Measurements from ENCODE around the gene CAMTA1.
A peak's percentile ranks its signal among the peaks of the same experiment; 100 is the strongest.
"Not testable (repeated sequence)": the region's sequence is repeated elsewhere in the genome, so short reads cannot be mapped to it uniquely, and the experiment has no call there.

The CAMTA1 gene

DNA sequence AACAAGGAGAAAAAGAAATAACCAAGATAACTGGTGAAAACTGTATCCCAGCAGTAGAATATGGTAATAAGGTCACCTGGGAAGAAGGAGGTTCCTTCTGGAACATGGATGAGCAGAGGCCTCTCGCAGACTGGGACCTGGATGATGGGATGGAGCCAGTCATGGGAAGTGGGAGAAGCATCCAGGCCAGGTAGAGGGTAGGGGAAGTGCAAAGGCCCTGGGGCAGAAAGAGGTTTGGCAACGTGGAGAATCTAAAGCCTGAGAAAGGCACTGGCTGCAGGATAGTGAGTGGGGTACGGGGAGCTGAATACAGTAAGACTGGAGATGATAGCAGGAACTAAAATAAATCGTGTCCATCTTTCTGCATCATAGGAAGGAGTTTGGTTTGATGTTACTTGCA lies 889.7 kb downstream of the CAMTA1 start:
- DNase-seq (ENCODE audit: low read depth in 3 of 3), result no peak

GRCh38 chr1:7675431-7676273 lies 890.4 kb downstream of the CAMTA1 start:
- DNase-seq (ENCODE audit: low read depth in 3 of 3), result no peak

DNA sequence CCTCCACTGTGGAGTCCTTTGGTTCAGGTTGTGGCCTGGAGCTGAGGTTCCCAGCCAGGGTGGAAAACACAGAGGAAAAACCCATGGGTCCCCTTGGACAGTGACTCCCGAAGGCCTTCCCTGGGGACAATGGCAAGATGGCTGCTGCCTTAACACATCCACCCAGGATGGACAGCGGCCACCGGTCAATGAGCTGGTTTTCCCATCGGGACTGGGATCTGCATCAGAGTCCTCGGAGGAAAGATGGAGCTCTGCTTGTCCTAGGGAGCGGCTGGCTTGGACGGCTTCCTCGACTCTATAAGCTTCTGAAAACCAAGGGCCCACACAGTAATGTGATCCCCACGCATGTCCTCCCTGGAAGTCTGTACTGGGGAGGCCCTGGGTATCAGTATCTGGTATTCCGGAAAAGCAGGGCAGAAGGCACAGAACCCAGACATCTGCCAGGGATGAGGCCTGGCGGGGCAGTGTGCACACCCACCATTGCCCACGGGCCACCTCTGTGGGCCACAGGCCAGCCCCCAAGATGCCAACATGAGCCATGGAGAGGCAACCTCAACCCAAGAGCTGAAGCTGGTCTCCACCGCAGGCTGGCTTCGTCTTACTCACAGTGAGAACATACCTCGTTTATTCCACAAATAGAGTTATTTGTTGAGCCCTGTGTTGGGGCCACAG lies 891.2 kb downstream of the CAMTA1 start:
- DNase-seq (ENCODE audit: low read depth in 3 of 3), result no peak

DNA sequence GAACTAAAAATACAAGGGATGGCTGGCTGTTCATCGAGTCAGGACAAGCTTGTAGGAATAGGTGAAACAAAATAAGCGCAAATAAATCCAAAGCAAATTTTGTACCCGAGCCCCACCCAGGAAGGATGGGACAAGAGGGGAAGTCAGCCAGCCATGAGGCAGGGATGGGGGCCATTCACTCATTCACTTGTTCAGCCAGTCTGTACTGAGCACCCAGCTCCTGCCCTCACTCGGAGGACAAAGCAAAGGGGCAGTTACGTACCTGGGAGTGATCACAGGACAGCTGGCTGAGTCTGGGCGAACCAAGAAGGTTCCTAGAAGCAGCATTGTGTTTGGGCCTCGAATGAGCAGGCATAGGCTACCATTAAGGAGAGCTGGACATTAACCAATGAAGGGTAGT lies 891.9 kb downstream of the CAMTA1 start:
- DNase-seq (ENCODE audit: low read depth in 3 of 3), result no peak

- DNase-seq (ENCODE audit: low read depth in 3 of 3), result no peak
Observed at GRCh38 chr1:7677815-7678214, 892.6 kb downstream of the CAMTA1 start.

- no peak for DNase-seq (ENCODE audit: low read depth in 3 of 3)
Observed at GRCh38 chr1:7678491-7679158, 893.4 kb downstream of the CAMTA1 start.

GRCh38 chr1:7679159-7679872 lies 894.1 kb downstream of the CAMTA1 start:
- DNase-seq (ENCODE audit: low read depth in 3 of 3), result no peak

- DNase-seq (ENCODE audit: low read depth in 3 of 3), result no peak
Observed at GRCh38 chr1:7679873-7680206, 894.6 kb downstream of the CAMTA1 start.

GRCh38 chr1:7680207-7680954 lies 895.1 kb downstream of the CAMTA1 start:
- DNase-seq (ENCODE audit: low read depth in 3 of 3), result peak; percentile 7 to 48 (median 30)

GRCh38 chr1:7680955-7681268 lies 895.7 kb downstream of the CAMTA1 start:
- DNase-seq (ENCODE audit: low read depth in 3 of 3), result no peak

DNA sequence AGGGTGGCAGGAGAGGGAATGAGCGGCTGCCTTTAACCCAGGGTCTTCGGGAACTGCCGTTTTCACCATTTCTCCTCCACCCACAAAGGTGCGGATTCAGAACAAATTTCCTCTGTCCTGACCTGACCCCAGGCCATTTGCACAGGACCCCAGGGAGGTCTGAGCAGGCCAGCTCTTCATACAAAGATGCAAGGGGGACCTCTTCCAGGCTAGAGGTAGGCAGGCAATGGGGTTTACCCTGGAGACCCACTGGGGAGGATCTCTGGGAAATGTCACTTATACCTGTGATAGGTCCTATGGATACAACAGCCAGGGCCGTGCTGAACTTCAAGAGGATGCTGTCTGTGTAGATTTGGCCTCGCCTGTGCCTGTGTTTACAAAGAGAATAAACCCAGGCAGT lies 896.1 kb downstream of the CAMTA1 start:
- no peak for DNase-seq (ENCODE audit: low read depth in 3 of 3)

DNA sequence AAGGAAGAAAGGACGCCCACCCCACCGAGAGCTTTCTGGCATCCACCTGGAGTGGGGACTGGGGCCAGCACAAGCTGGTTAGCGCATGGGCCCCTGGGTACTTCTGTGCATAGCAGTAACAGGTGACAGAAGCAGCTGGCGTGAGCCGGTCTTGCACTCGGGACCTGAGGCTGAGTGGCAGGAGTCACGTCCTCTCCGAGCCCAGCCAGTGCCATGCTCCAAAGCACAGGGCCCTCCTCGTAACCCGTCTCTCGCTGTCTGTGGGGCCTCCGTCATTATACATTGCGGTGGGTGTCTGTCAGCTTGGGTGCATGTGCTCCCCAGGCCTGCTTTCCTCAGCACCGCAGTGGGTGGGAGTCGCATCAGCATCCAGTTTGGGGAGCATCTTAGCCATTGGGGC lies 898.3 kb downstream of the CAMTA1 start:
- DNase-seq (ENCODE audit: low read depth in 3 of 3), result no peak

DNA sequence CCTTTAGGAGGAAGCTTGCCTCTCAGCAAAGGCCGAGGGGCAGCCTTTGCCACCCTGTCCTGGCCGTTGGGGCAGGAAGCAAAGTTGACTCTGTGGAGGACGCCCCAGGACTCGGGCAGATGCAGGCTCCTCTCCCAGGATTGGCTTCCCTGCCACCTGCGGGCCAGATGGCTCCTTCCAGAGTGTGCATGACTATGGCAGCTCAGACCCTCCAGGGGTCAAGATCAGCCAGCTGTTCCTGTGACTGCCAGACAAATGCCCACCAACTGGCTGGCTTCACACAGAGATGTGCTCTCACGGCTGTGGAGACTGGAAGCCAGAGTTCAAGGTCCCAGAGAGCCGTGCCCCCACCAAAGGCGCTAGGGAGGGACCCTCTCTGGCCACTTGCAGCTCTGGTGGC lies 898.9 kb downstream of the CAMTA1 start:
- no peak for DNase-seq (ENCODE audit: low read depth in 3 of 3)

DNA sequence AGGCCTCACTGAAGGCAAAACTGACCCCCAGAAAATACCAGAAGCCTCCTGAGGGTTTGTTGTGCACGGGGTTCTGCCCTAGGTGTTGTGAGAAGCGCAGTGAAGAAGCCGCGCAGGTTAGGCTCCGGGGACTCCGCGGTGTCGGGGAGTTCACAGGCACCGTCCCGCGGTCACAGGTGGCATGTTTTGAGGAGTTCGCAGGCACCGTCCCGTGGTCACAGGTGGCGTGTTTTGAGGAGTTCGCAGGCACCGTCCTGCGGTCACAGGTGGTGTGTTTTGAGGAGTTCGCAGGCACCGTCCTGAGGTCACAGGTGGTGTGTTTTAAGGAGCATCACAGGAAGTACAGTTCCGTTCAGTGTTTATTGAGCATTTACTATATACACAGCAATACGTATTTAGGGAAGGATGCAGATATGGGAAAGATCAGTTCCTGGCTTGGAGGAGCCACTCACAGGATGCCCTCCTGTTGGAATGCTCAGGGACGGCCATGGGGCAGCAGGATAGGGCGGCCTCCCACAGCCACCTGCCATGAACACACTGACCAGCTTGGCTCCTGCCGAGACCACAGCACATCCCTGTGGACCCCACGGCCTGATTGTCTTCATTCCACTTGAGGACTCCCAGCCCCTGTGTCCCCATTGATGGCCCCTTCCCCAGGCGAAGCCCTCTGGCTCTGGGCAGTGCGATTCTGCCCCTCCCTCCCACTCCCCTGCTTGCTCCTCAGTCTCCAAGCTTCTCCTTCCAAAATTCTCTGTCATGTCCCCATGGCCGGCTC lies 899.8 kb downstream of the CAMTA1 start:
- DNase-seq (ENCODE audit: low read depth in 3 of 3), result no peak

DNA sequence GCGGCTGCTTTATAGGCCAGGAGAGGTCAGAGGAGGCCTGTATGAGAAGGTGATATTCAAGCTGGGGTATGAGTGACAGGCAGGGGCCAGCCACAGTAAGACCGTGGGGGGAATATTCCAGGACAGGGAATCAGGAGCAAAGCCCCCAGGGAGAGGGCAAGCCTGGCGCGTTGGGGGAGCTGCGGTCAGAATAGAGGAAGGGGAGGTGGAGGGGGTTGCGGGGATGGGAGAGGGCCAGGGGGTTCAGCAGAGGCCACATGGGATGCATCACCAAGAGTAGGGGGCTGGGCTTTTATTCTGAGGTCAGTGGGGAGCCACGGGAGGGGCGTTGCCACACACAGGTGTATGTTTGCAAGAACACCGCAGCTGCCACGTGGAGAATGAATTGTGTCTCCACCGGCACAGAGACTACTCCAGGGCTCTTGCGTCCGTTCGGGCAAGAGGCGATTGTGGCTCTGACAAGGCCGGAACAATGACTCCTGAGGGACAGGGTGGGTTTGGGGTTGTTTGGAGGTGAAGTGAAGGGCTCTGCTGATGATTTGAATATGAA lies 901.1 kb downstream of the CAMTA1 start:
- no peak for DNase-seq (ENCODE audit: low read depth in 3 of 3)

- no peak for DNase-seq (ENCODE audit: low read depth in 3 of 3)
Observed at GRCh38 chr1:7687411-7687810, 902.2 kb downstream of the CAMTA1 start.

GRCh38 chr1:7688659-7689058 lies 903.4 kb downstream of the CAMTA1 start:
- no peak for DNase-seq (ENCODE audit: low read depth in 3 of 3)

DNA sequence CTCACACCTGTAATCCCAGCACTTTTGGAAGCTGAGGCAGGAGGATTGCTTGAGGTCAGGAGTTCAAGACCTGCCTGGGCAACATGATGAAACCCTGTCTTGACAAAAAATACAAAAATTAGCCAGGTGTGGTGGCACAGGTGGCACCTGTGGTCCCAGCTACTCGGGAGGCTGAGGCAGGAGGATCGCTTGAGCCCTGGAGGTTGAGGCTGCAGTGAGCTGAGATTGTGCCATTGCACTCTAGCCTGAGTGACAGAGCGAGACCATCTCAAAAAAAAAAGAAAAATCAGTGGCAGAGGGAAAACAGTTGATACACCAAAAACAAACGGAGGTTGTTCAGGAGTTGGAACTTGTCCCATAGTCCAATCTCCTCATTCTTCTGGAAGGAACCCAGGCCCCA lies 904.1 kb downstream of the CAMTA1 start:
- DNase-seq (ENCODE audit: low read depth in 3 of 3), result not testable (repeated sequence)

DNA sequence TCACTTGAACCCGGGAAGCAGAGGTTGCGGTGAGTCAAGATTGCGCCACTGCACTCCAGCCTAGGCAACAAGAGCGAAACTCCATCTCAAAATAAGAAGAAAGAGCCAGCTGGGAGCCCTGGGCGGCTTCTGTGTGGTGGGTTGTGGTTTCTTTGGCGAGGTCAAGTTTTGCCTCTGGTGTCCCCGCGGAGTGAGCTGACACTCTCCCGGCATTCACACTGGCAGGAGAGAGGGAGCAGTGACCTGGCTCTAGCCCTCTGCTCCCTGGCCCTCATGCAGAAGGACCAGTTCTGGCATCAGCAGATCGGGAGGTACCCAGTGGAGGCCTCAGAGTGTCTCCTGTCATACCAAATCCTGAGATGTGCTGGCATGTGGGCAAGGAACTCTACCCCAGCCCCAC lies 904.8 kb downstream of the CAMTA1 start:
- DNase-seq (ENCODE audit: low read depth in 3 of 3), result no peak

DNA sequence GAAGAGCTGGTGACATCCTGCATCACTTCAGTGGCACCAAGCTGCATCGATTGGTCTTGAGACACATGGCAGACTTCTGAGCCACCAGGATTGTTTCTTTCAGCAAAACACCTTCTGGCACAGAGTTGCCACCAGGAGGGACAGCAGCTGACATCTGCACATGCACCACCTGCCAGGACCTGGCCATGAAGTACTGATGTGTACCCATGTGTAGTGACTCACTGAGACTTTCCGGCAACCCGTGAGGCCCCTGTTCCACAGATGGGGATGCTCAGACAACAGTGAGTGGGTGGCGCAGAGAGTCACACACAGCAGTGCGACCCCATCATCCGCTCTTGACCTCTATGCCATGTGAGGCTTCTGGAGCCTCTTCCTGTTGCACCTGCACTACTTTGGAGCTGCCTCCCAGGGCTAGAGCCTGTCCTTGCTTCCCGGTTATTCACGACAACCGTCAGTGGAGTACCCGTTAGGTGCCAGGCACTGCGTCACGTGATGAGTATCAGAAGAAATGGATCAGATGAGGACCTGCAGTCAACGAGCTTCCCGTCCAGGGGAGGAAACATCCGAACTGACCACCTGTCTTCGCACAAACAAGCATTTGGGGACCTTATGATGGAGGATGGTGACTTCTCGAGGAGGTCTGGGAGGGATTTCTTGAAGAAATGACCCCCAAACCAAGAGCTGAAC lies 905.4 kb downstream of the CAMTA1 start:
- no peak for DNase-seq (ENCODE audit: low read depth in 3 of 3)

Measured in stimulated activated CD4-positive, alpha-beta T cell treated with anti-CD3 and anti-CD28 coated beads, TNF-alpha, amount 100 ng/mL, for 4 hours (primary cell).